ENCODE results near the gene OCSTAMP.

Gene OCSTAMP

GRCh38 chr20:46581391-46581790, 30.9 kb upstream of the OCSTAMP start:
- no peak for TF ChIP-seq CTCF (IDR thresholded peaks at IDR 0.05; ENCODE audit: low read depth, low read length, missing control alignments)
- H3K4me3 ChIP-seq (replicated peaks; ENCODE audit: low read depth, low read length): no peak overlapping the region
- no peak for DNase-seq (ENCODE audit: extremely low read depth, low read depth)

GRCh38 chr20:46580613-46581205, 30.3 kb upstream of the OCSTAMP start:
- no peak overlapping the region for H3K4me3 ChIP-seq (replicated peaks; ENCODE audit: low read depth, low read length)
- no peak for TF ChIP-seq CTCF (IDR thresholded peaks at IDR 0.05; ENCODE audit: low read depth, low read length, missing control alignments)
- no peak for DNase-seq (ENCODE audit: extremely low read depth, low read depth)

GRCh38 chr20:46578745-46579144, 28.3 kb upstream of the OCSTAMP start:
- TF ChIP-seq CTCF (IDR thresholded peaks at IDR 0.05; ENCODE audit: low read depth, low read length, missing control alignments): no peak
- no peak overlapping the region for H3K4me3 ChIP-seq (replicated peaks; ENCODE audit: low read depth, low read length)
- DNase-seq (ENCODE audit: extremely low read depth, low read depth): no peak

- H3K4me3 ChIP-seq (replicated peaks; ENCODE audit: low read depth, low read length): no peak overlapping the region
- no peak for DNase-seq (ENCODE audit: extremely low read depth, low read depth)
- no peak for TF ChIP-seq CTCF (IDR thresholded peaks at IDR 0.05; ENCODE audit: low read depth, low read length, missing control alignments)
Measured at GRCh38 chr20:46576774-46577395, 26.4 kb upstream of the OCSTAMP start.

GRCh38 chr20:46575937-46576461, 25.5 kb upstream of the OCSTAMP start:
- H3K4me3 ChIP-seq (replicated peaks; ENCODE audit: low read depth, low read length): no peak overlapping the region
- no peak for TF ChIP-seq CTCF (IDR thresholded peaks at IDR 0.05; ENCODE audit: low read depth, low read length, missing control alignments)
- no peak for DNase-seq (ENCODE audit: extremely low read depth, low read depth)

GRCh38 chr20:46575394-46575793, 24.9 kb upstream of the OCSTAMP start:
- no peak overlapping the region for H3K4me3 ChIP-seq (replicated peaks; ENCODE audit: low read depth, low read length)
- no peak for DNase-seq (ENCODE audit: extremely low read depth, low read depth)
- no peak for TF ChIP-seq CTCF (IDR thresholded peaks at IDR 0.05; ENCODE audit: low read depth, low read length, missing control alignments)

All from HFF-Myc (cell line).